NCI-H1694 treated with DMSO at 0.1 percent for 48 hours (cell line): ENCODE measurements around the gene TWIST1.

ENCODE experiments used
- DNase-seq: peaks from one replicate; lab custom pipeline; 2025; lab: John Stamatoyannopoulos, UW

Gene TWIST1

DNA sequence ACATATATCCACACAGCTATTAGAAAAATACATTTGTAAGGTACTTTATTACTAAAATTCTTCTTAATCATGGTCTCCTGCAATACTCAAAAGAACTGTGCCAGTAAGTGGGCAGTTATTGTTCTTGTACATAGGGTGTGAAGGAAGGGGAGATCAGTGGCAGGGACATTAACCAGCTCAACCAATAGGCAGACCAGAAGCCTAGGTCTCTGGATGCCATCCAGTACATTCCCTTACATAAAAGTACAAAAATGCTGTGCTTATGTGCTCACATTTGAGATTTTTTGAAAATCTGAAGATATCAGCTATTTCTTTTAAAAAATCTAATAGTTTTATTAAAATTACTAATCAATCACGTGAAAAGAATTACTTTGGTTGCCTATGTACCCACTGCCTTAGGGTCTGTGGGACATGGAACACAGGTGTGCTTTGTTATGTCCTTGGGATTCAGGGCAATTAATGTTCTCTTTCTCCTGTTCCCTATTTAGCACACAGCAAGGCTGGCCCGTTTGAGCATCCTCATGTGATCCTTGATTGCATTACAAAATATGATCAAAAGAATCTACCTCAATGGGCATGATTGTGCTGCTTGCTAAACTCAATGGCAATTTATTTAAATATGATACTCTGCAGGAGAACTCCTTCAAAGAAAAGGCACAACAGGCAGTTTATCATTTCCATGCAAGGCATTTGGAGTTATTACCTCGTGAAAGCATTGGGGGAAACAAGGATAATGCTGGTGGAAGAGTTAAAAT, 22.7 kb downstream of the TWIST1 start:
- DNase-seq, result no peak

DNA sequence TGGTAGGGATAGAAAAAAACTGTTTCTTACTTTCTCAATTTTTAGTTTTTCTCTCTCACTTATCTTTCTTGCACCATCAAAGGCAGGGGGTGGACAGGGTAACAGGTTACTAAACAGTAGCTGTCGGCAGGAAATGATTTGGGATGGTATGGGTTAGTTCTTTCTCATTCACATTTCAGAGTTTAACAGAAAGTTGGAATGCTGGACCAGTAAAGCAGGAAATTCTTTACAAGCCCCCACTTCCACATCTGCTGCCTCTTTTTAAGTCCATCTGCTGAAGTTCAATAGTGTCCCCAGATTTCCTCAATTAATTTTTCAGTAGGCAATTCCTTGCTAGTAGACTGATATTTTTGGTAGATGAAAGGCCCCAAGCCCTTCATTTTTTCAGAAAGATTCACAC, 23.3 kb downstream of the TWIST1 start:
- no peak for DNase-seq

DNA sequence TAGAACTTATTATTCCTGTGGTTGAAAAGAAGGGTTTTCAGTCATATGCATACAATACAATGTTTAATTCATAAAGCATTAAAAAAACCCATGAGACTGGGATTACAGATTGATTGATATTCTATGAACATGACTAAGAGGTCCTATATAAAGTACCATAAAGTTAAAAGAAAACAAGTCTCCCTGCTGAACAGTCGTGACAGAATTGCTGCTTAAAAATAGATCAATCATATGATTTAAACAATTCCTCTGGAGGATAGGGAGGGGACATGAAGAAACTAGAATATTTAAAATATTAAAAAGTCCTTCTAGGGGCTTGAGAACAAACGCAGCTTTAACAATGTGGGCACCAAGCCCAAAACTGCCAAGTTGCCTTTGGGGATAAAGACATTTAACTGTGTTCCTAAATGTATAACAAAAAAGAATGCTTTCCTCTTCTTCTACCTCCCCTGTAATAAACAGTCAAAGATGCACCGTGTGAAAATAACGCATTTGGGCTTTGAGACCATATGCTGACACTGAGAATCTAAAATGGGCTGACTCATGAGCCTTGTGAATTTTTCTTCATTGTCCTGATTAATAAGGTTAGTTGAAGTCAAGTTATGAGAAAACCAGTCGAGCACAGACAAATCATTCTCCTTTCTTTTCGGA, 25.8 kb downstream of the TWIST1 start:
- no peak for DNase-seq

DNA sequence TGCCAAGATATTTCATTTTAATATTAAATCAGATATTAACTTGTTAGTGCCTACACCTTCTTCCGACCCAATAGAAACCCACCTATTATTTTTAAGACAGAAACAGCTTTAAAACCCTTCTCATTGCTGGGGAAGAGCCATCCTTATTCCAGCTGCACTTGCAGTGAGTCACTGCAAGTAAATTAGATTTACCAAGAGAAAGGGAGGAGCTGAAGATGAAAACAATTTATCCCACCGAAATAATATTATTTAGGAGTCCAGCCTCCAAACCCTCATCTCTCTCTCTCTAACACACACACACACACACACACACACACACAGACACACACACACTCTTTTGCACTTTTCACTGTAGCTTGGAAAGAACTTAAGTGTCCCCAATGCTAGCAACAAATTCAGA, 26.9 kb downstream of the TWIST1 start:
- no peak for DNase-seq

DNA sequence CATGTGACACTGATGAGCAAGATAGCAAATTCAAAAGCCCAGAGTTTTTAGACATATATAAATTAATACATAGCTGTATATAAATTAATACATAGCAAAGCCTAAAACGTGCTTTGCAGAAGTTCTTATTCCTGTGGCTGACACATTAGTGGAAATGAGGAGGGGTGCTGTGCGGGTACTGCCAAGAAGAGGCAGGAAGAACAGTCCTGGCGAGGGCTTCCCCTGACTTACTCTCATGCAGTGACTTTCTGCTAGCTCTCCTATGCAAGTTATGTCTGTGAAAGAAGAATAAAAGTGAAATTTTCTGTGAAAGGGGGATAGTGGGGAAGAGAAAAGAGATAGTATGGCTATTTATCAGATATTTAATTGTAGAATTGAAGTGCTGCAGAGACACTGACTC, 27.6 kb downstream of the TWIST1 start:
- no peak for DNase-seq

DNA sequence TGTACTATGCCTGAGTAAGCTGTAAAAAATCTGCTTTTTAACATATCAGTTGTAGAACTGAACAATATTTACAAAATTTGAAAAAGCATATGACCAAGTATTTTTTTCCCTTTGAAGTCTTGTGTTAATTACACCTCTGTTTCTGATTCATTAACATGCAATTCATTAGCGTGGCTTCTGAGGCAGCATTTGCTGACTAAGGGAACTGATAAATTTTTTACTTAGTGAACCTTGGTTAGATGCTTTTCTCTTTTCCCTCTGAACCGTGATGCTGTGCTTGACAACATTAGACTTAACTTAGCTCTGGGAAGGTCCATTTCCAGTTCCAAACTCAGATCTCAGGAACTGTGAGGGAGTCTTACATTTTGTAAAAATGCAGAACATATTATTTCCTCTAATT, 28.1 kb downstream of the TWIST1 start:
- no peak for DNase-seq

DNA sequence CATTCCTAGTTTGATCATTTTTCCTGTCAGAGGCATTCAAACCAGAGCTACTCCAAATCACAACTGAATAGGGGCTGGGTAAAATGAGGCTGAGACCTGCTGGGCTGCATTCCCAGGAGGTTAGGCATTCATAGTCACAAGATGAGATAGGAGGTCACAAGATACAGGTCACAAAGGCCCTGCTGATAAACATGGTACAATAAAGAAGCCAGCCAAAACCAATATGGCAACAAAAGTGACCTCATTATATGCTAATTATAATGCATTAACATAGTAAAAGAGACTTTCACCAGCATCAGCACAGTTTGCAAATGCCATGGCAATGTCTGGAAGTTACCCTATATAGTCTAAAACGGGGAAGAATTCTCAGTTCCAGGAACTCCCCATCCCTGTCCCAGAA, 37.3 kb downstream of the TWIST1 start:
- DNase-seq, result no peak

DNA sequence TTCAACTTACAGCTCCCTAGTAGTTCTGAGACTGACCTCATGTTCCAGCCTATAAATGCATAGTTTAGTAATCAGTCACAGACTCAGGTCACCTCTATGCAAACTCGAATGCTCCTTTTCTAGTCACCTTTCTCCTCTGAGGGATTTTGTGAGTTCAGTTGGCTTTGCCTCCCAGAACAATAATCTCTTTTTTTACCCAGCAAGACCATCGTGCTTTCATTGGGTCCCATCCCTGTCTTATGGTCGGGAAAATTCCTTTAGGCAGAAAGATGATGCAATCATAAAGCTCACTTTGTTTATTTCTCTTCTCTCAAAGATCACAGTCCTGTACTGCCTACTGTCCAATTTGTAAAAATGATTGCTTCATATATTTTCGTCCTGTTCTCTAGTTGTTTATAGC, 38.4 kb downstream of the TWIST1 start:
- no peak for DNase-seq

DNA sequence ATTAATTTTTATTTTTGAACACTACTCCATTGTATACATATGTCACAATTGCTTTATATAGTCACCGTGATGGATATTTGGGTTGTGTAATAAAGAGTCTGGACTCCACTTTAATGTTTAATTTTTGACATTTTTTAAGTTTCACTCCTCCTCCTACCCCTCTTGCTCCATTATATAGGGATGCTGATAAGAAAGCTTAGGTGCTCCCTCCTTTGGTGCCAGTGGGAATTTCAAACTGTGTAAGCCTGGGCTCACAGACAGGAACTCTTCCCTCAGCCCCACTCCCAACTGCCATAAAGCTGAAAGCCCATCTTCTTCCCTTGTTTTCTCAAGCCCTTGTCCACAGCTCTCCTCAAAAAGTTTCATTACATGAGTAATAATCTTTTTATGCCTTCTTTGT, 47.6 kb downstream of the TWIST1 start:
- DNase-seq, result no peak

DNA sequence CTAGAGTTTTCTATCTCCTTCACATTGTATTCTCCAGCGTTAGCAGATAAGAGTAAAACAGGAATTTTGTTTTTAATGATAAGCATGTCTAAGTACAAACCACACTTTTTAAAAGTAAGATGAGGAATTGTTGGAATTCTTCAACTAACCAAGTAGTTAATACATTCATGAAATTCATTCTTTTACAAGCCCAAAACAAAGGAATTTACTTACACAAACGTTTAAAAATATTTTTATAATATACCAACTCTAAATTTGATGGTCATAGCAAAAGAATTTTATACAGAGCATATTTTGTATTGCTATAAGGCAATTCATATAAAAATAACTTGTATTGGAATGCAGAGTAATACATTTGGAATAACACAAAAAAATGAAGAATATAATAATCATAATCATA, 51.3 kb downstream of the TWIST1 start:
- no peak for DNase-seq
